ENCODE measurements around the gene FOXO4.

FOXO4 gene

DNA sequence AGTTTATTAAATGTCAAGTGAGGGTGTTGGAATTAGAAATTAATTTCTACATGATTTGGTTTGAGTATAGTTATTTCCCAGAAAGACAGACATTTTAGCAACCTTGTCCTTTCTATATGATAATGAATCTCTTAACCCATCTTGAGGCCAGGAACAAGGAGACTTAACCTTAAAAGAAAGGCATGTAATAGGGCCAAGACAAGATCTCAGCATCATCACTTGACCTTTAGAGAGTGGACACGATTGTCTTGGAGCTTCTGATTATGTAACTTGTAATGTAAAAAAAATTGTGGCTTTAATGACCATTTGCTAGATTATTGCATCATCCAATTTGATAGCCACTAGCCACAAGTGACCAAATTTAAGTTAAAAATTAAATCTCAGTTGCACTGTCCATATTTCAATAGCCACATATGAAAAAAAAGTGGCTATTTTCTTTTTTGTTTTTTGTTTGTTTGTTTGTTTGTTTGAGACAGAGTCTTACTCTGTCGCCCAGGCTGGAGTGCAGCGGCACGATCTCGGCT is 13.5 kb upstream of the FOXO4 start:
- Histone ChIP-seq H3K36me3 (ENCODE audit: insufficient read depth, low read length) (no peaks in the 10 kb centered on the region), H3K27me3 (ENCODE audit: insufficient read depth, low read length) (no peaks in the 10 kb centered on the region), H3K9me3 (ENCODE audit: low read length) (no peaks in the 10 kb centered on the region), H3K4me1 (ENCODE audit: insufficient read depth, low read length) (no peaks in the 10 kb centered on the region), H2AFZ (ENCODE audit: low read depth, low read length) (no peak overlapping the region), H3K4me3 (ENCODE audit: low read length) (no peak overlapping the region)

- Histone ChIP-seq H3K4me1 (ENCODE audit: insufficient read depth, low read length) (no peaks in the 10 kb centered on the region), H3K36me3 (ENCODE audit: insufficient read depth, low read length) (no peaks in the 10 kb centered on the region), H3K4me3 (ENCODE audit: low read length) (no peak overlapping the region), H2AFZ (ENCODE audit: low read depth, low read length) (no peak overlapping the region), H3K9me3 (ENCODE audit: low read length) (no peaks in the 10 kb centered on the region), H3K27me3 (ENCODE audit: insufficient read depth, low read length) (no peaks in the 10 kb centered on the region)
These were observed 12.8 kb upstream of the FOXO4 start for GRCh38 chrX:71082822-71083221.

- Histone ChIP-seq H3K4me1 (ENCODE audit: insufficient read depth, low read length) (no peaks in the 10 kb centered on the region), H3K9me3 (ENCODE audit: low read length) (no peaks in the 10 kb centered on the region), H3K27me3 (ENCODE audit: insufficient read depth, low read length) (no peaks in the 10 kb centered on the region), H3K4me3 (ENCODE audit: low read length) (no peak overlapping the region), H2AFZ (ENCODE audit: low read depth, low read length) (no peak overlapping the region), H3K36me3 (ENCODE audit: insufficient read depth, low read length) (no peaks in the 10 kb centered on the region)
These were observed 9.8 kb upstream of the FOXO4 start for GRCh38 chrX:71085900-71086299.

DNA sequence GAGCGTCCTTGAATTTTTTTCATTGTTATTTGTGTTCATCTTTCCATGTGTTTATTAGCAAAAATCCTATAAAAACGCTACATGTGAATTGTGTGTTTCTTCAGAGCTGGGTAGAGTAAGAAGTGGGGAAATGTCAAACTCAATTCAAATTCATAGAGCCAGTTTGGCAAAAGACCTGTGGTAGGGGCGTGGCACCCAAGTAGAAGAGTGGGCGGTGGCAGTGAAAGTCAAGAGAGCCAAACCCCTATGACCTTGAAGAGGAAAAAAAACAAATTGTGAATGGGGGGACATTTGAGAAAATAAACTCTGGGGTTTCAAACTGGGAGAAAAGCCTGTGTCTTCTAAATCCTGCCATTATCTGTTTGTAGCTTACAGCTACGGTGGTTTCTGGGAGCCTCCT is 4.4 kb upstream of the FOXO4 start:
- Histone ChIP-seq H3K4me1 (ENCODE audit: insufficient read depth, low read length) (no peaks in the 10 kb centered on the region), H2AFZ (ENCODE audit: low read depth, low read length) (no peak overlapping the region), H3K9me3 (ENCODE audit: low read length) (no peaks in the 10 kb centered on the region), H3K4me3 (ENCODE audit: low read length) (no peak overlapping the region), H3K36me3 (ENCODE audit: insufficient read depth, low read length) (no peaks in the 10 kb centered on the region), H3K27me3 (ENCODE audit: insufficient read depth, low read length) (no peaks in the 10 kb centered on the region)

DNA sequence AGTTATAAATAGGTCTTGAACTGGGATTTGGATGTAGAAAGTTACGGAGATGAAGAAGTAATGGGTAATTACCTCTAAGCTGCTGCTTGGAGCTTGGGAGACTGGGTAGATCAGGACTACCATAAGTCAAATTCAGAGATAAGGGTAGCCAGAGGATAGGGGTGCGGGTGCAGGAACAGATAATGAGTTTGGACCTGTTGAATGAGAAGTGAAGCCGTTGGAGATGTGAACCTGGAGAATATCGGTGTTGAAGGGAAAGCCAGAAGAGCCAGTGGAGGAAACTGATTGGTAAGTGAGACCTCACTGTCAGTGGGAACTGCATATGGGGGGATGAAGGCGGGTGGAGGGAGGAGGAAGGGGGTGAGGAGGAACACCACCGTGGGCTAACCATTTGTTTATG is 618 bp upstream of the FOXO4 start:
- Histone ChIP-seq H2AFZ (ENCODE audit: low read depth, low read length) (peak overlapping the region; percentile 42), H3K4me3 (ENCODE audit: low read length) (peak overlapping the region; percentile 59), H3K27me3 (ENCODE audit: insufficient read depth, low read length) (no peaks in the 10 kb centered on the region), H3K9me3 (ENCODE audit: low read length) (no peaks in the 10 kb centered on the region), H3K4me1 (ENCODE audit: insufficient read depth, low read length) (no peaks in the 10 kb centered on the region), H3K36me3 (ENCODE audit: insufficient read depth, low read length) (no peaks in the 10 kb centered on the region)

GRCh38 chrX:71095981-71096759 is 519 bp downstream of the FOXO4 start:
- no peaks in the 10 kb centered on the region for H3K9me3 ChIP-seq (ENCODE audit: low read length)
- H2AFZ ChIP-seq (ENCODE audit: low read depth, low read length) = peak overlapping the region; percentile 39
- H3K36me3 ChIP-seq (ENCODE audit: insufficient read depth, low read length) = no peaks in the 10 kb centered on the region
- peak overlapping the region; percentile 59 for H3K4me3 ChIP-seq (ENCODE audit: low read length)
- no peaks in the 10 kb centered on the region for H3K4me1 ChIP-seq (ENCODE audit: insufficient read depth, low read length)
- H3K27me3 ChIP-seq (ENCODE audit: insufficient read depth, low read length) = no peaks in the 10 kb centered on the region

- peak overlapping the region; percentile 59 for H3K4me3 ChIP-seq (ENCODE audit: low read length)
- peak overlapping the region; percentile 39 for H2AFZ ChIP-seq (ENCODE audit: low read depth, low read length)
- H3K36me3 ChIP-seq (ENCODE audit: insufficient read depth, low read length) = no peaks in the 10 kb centered on the region
- H3K9me3 ChIP-seq (ENCODE audit: low read length) = no peaks in the 10 kb centered on the region
- H3K27me3 ChIP-seq (ENCODE audit: insufficient read depth, low read length) = no peaks in the 10 kb centered on the region
- H3K4me1 ChIP-seq (ENCODE audit: insufficient read depth, low read length) = no peaks in the 10 kb centered on the region
These were observed 1.0 kb downstream of the FOXO4 start for GRCh38 chrX:71096760-71097032.

DNA sequence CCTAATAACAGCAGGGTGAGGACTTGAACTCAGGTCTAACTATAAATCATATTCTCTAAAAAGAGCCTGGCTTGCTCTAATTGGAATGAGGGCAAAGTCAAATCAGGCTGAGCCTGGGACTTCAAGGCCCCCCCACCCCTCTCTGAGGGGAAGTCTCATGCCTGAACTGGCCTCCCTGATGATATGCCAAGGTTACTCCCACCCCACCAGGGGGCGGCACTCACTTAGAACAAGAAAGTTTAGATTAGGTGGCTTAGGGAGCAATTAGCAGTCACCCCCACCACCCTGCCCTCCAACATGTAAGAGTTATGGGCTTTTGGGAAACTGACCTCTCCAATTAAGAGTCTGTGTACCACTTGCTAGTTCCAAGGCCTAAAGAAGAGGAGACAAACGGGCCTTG is 2.7 kb downstream of the FOXO4 start:
- H3K4me1 ChIP-seq (ENCODE audit: insufficient read depth, low read length) = peaks cover 6% of the 10 kb centered on the region
- no peak overlapping the region for H3K4me3 ChIP-seq (ENCODE audit: low read length)
- no peaks in the 10 kb centered on the region for H3K9me3 ChIP-seq (ENCODE audit: low read length)
- H3K36me3 ChIP-seq (ENCODE audit: insufficient read depth, low read length) = no peaks in the 10 kb centered on the region
- H3K27me3 ChIP-seq (ENCODE audit: insufficient read depth, low read length) = no peaks in the 10 kb centered on the region
- no peak overlapping the region for H2AFZ ChIP-seq (ENCODE audit: low read depth, low read length)

- Histone ChIP-seq H3K4me3 (ENCODE audit: low read length) (no peak overlapping the region), H3K4me1 (ENCODE audit: insufficient read depth, low read length) (peaks cover 13% of the 10 kb centered on the region), H3K27me3 (ENCODE audit: insufficient read depth, low read length) (no peaks in the 10 kb centered on the region), H3K36me3 (ENCODE audit: insufficient read depth, low read length) (no peaks in the 10 kb centered on the region), H2AFZ (ENCODE audit: low read depth, low read length) (no peak overlapping the region), H3K9me3 (ENCODE audit: low read length) (no peaks in the 10 kb centered on the region)
These were observed 3.4 kb downstream of the FOXO4 start for GRCh38 chrX:71098951-71099506.

DNA sequence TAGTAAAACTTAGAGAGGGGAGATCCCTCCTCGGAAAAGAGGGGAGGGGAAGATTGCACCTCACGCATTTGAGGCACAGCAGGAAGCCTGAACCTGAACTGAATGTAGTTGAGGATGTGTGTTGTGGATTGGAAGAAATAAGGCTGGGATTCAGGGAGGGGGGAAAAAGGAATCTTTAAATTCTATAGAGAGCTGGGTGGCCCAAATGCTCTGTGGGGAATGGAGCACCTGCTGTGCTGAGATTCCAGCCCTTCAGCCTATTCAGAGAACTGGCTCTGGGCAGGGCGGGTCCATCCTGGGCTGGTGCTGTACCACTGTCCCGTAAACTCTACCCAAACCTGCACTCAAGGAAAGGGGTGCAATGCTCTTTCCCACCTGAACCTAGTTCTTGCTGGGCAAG is 4.1 kb downstream of the FOXO4 start:
- Histone ChIP-seq H3K4me3 (ENCODE audit: low read length) (no peak overlapping the region), H3K36me3 (ENCODE audit: insufficient read depth, low read length) (no peaks in the 10 kb centered on the region), H3K4me1 (ENCODE audit: insufficient read depth, low read length) (peaks cover 16% of the 10 kb centered on the region), H3K27me3 (ENCODE audit: insufficient read depth, low read length) (no peaks in the 10 kb centered on the region), H3K9me3 (ENCODE audit: low read length) (no peaks in the 10 kb centered on the region), H2AFZ (ENCODE audit: low read depth, low read length) (no peak overlapping the region)

DNA sequence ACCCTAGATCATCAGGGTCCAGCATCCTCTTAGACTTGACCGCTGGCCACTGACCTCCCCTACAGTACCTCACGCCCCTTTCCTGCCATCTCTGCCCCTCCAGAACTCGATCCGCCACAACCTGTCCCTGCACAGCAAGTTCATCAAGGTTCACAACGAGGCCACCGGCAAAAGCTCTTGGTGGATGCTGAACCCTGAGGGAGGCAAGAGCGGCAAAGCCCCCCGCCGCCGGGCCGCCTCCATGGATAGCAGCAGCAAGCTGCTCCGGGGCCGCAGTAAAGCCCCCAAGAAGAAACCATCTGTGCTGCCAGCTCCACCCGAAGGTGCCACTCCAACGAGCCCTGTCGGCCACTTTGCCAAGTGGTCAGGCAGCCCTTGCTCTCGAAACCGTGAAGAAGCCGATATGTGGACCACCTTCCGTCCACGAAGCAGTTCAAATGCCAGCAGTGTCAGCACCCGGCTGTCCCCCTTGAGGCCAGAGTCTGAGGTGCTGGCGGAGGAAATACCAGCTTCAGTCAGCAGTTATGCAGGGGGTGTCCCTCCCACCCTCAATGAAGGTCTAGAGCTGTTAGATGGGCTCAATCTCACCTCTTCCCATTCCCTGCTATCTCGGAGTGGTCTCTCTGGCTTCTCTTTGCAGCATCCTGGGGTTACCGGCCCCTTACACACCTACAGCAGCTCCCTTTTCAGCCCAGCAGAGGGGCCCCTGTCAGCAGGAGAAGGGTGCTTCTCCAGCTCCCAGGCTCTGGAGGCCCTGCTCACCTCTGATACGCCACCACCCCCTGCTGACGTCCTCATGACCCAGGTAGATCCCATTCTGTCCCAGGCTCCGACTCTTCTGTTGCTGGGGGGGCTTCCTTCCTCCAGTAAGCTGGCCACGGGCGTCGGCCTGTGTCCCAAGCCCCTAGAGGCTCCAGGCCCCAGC is 5.2 kb downstream of the FOXO4 start:
- no peak overlapping the region for H3K4me3 ChIP-seq (ENCODE audit: low read length)
- peaks cover 16% of the 10 kb centered on the region for H3K4me1 ChIP-seq (ENCODE audit: insufficient read depth, low read length)
- H3K36me3 ChIP-seq (ENCODE audit: insufficient read depth, low read length) = no peaks in the 10 kb centered on the region
- H3K27me3 ChIP-seq (ENCODE audit: insufficient read depth, low read length) = no peaks in the 10 kb centered on the region
- H3K9me3 ChIP-seq (ENCODE audit: low read length) = no peaks in the 10 kb centered on the region
- no peak overlapping the region for H2AFZ ChIP-seq (ENCODE audit: low read depth, low read length)

GRCh38 chrX:71102292-71102691 is 6.6 kb downstream of the FOXO4 start:
- Histone ChIP-seq H3K9me3 (ENCODE audit: low read length) (no peaks in the 10 kb centered on the region), H2AFZ (ENCODE audit: low read depth, low read length) (no peak overlapping the region), H3K4me1 (ENCODE audit: insufficient read depth, low read length) (peaks cover 16% of the 10 kb centered on the region)

More at GRCh38 chrX:71102292-71102691, 6.6 kb downstream of the FOXO4 start:
- Histone ChIP-seq H3K36me3 (ENCODE audit: insufficient read depth, low read length) (no peaks in the 10 kb centered on the region), H3K4me3 (ENCODE audit: low read length) (no peak overlapping the region), H3K27me3 (ENCODE audit: insufficient read depth, low read length) (no peaks in the 10 kb centered on the region)

All from neuron (in vitro differentiated cells).